ENCODE data around the gene NDUFAF2.
A peak's percentile ranks its signal among the peaks of the same experiment; 100 is the strongest.

DNA sequence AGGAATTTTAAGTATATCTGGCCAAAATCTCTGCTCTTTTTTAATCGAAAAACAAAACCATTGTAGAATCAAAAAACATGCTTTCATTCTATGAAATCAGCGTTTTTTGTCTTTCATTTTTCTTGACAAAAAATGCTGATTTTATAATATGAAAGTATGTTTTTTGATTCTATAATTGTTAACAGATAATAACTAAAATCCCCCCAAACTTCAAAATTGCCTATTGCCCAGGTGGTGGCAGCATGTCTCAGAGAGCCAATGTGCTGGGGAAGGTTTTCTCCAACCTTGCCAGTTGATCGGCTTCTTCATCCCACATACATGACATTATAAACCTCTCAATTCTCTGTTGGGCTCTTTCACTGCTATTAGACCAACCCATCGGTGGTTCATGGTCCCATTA, 222.4 kb downstream of the NDUFAF2 start:
- TF ChIP-seq EZH2phosphoT487 (IDR thresholded peaks at IDR 0.05; ENCODE audit: unreplicated experiment) (no peak), POLR2AphosphoS5 (IDR thresholded peaks at IDR 0.05; ENCODE audit: low read depth) (no peak), REST (IDR thresholded peaks at IDR 0.05; ENCODE audit: unreplicated experiment) (no peak), CREB1 (CRISPR knock-in tag; IDR thresholded peaks at IDR 0.05; ENCODE audit: low read depth) (no peak), EZH2 (IDR thresholded peaks at IDR 0.05; ENCODE audit: low read depth, unreplicated experiment) (no peak), JUNB (IDR thresholded peaks at IDR 0.05; ENCODE audit: unreplicated experiment) (no peak)
- TF ChIP-seq, protein P1, sequence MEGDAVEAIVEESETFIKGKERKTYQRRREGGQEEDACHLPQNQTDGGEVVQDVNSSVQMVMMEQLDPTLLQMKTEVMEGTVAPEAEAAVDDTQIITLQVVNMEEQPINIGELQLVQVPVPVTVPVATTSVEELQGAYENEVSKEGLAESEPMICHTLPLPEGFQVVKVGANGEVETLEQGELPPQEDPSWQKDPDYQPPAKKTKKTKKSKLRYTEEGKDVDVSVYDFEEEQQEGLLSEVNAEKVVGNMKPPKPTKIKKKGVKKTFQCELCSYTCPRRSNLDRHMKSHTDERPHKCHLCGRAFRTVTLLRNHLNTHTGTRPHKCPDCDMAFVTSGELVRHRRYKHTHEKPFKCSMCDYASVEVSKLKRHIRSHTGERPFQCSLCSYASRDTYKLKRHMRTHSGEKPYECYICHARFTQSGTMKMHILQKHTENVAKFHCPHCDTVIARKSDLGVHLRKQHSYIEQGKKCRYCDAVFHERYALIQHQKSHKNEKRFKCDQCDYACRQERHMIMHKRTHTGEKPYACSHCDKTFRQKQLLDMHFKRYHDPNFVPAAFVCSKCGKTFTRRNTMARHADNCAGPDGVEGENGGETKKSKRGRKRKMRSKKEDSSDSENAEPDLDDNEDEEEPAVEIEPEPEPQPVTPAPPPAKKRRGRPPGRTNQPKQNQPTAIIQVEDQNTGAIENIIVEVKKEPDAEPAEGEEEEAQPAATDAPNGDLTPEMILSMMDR (conservative IDR thresholded peaks at IDR 0.05; ENCODE audit: low read depth in 2 of 2), result peak; percentile 45 to 62

All from GM23338 (cell line).